IPS-NIHi7 (cell line): ENCODE measurements around the gene RPL29.
A peak's percentile ranks its signal among the peaks of the same experiment; 100 is the strongest.
"Not testable (repeated sequence)": the region's sequence is repeated elsewhere in the genome, so short reads cannot be mapped to it uniquely, and the experiment has no call there.

Source experiments
- DNase-seq: peaks from one replicate; pipeline ENCODE4 v3.0.0; 2012; ENCODE audit warnings: mixed read lengths; ENCODE audit errors: extremely low spot score

The RPL29 gene

GRCh38 chr3:51995346-51996163, at the start of gene RPL29:
RPL29 (minus strand) TSS chr3:51995895; CDS start chr3:51995461, 434 bp downstream.
- DNase-seq = peak; percentile 89

- peak; percentile 48 for DNase-seq
Measured at GRCh38 chr3:52044869-52045619, 49.3 kb upstream of the RPL29 start.

GRCh38 chr3:52043750-52044149, 48.1 kb upstream of the RPL29 start:
- no peak for DNase-seq

GRCh38 chr3:52043039-52043438, 47.3 kb upstream of the RPL29 start:
- DNase-seq = not testable (repeated sequence)

GRCh38 chr3:52041118-52041731, 45.5 kb upstream of the RPL29 start:
- DNase-seq = peak; percentile 57

GRCh38 chr3:52040600-52040999, 44.9 kb upstream of the RPL29 start:
- DNase-seq = no peak

GRCh38 chr3:52039846-52040245, 44.2 kb upstream of the RPL29 start:
- no peak for DNase-seq

GRCh38 chr3:52039426-52039825, 43.7 kb upstream of the RPL29 start:
- DNase-seq = no peak

GRCh38 chr3:52038227-52038626, 42.5 kb upstream of the RPL29 start:
- no peak for DNase-seq

- DNase-seq = no peak
Measured at GRCh38 chr3:52037291-52037690, 41.6 kb upstream of the RPL29 start.

GRCh38 chr3:52036829-52037228, 41.1 kb upstream of the RPL29 start:
- DNase-seq = peak; percentile 79

- no peak for DNase-seq
Measured at GRCh38 chr3:52036222-52036694, 40.6 kb upstream of the RPL29 start.

- no peak for DNase-seq
Measured at GRCh38 chr3:52034651-52035050, 39.0 kb upstream of the RPL29 start.

GRCh38 chr3:52034212-52034611, 38.5 kb upstream of the RPL29 start:
- no peak for DNase-seq

GRCh38 chr3:52033748-52034147, 38.1 kb upstream of the RPL29 start:
- not testable (repeated sequence) for DNase-seq

- no peak for DNase-seq
Measured at GRCh38 chr3:52032702-52033408, 37.2 kb upstream of the RPL29 start.

GRCh38 chr3:52031896-52032295, 36.2 kb upstream of the RPL29 start:
- DNase-seq = no peak

GRCh38 chr3:52030714-52031310, 35.1 kb upstream of the RPL29 start:
- no peak for DNase-seq

GRCh38 chr3:52029535-52029934, 33.8 kb upstream of the RPL29 start:
- DNase-seq = no peak

- DNase-seq = no peak
Measured at GRCh38 chr3:52029053-52029452, 33.4 kb upstream of the RPL29 start.

GRCh38 chr3:52028572-52028971, 32.9 kb upstream of the RPL29 start:
- DNase-seq = no peak
